Natural killer cell (primary cell): ENCODE results near the gene RCOR2. TPM values are rescaled to one million over a fixed set of nuclear protein-coding genes. Genes with fewer than 3 reads are reported as not detected.

ENCODE experiments used
- ATAC-seq, 3 donors: fragments of 150-1000 bp in 2 of 3; fragments of 200-7000 bp in 1 of 3; cut with Tn5 transposase; 1 replicate in 1 of 3; 2 replicates in 2 of 3; pipeline ENCODE4 v1.10.0; 2021; ENCODE audit warnings: mild to moderate bottlenecking in 2 of 3, moderate library complexity in 2 of 3
- DNase-seq, 2 donors: peaks; one replicate each; pipeline versions ENCODE4 v3.0.0 to v3.0.0-alpha.2; 2013 to 2021; ENCODE audit warnings: mixed read lengths in 1 of 2
- H3K27ac ChIP-seq: one replicate; pipeline ENCODE4 v1.5.1; 2013; ENCODE audit warnings: mild to moderate bottlenecking, low read length
- H3K27me3 ChIP-seq: one replicate; pipeline ENCODE4 v1.6.1; 2013; ENCODE audit warnings: low read length; ENCODE audit not compliant: control insufficient read depth, insufficient read depth
- H3K36me3 ChIP-seq: one replicate; pipeline ENCODE4 v1.6.1; 2013; ENCODE audit warnings: low read length; ENCODE audit not compliant: control insufficient read depth, insufficient read depth
- H3K4me1 ChIP-seq: one replicate; pipeline ENCODE4 v1.6.1; 2013; ENCODE audit warnings: low read length; ENCODE audit not compliant: control insufficient read depth, insufficient read depth
- H3K4me3 ChIP-seq: one replicate; pipeline ENCODE4 v1.5.1; 2013; ENCODE audit warnings: low read length
- H3K9me3 ChIP-seq: one replicate; pipeline ENCODE4 v1.6.1; 2013; ENCODE audit warnings: low read length; ENCODE audit not compliant: control insufficient read depth, insufficient read depth
- H3K27ac Mint-ChIP-seq, 2 donors: one replicate each; pipeline ENCODE4 v1.8.0; 2022; ENCODE audit warnings: mild to moderate bottlenecking in 2 of 2, mixed read lengths in 2 of 2, moderate library complexity in 1 of 2
- H3K27me3 Mint-ChIP-seq, 2 donors: one replicate each; pipeline ENCODE4 v1.8.0; 2022; ENCODE audit warnings: low read depth in 2 of 2, mixed read lengths in 2 of 2
- H3K36me3 Mint-ChIP-seq: one replicate; pipeline ENCODE4 v1.8.0; 2022; ENCODE audit warnings: mixed read lengths
- H3K4me1 Mint-ChIP-seq, 2 donors: one replicate each; pipeline ENCODE4 v1.8.0; 2022; ENCODE audit warnings: mixed read lengths in 2 of 2
- H3K4me3 Mint-ChIP-seq: one replicate; pipeline ENCODE4 v1.8.0; 2022; ENCODE audit warnings: mild to moderate bottlenecking, moderate library complexity, mixed read lengths
- H3K9me3 Mint-ChIP-seq, 2 donors: one replicate each; pipeline ENCODE4 v1.8.0; 2022; ENCODE audit warnings: mixed read lengths in 2 of 2
- WGBS: methylation state at CpG from one replicate; pipeline ENCODE4 v1.1.7; 2013; ENCODE audit warnings: missing lambda C conversion rate; ENCODE audit not compliant: insufficient coverage; 5-methylcytosine and 5-hydroxymethylcytosine counted together
- intact Hi-C: fragments of 100-400 bp; cut with micrococcal nuclease; formaldehyde crosslinking; loops from one replicate; pipeline ENCODE4 v1.14.2; 2022
- total RNA-seq, 4 donors: library from RNA; stranded (reverse); fragments of 120-200 nt in 1 of 4; gene quantifications; one replicate each; pipeline versions ENCODE4 v1.2.3 to v1.2.4, GENCODE V29; 2013 to 2022
- TF ChIP-seq, protein P1 (sequence below): fragments of 200-600 bp; IDR thresholded peaks from one replicate; pipeline ENCODE4 v1.8.0; 2022; ENCODE audit warnings: antibody characterized with exemption

The RCOR2 gene
- total RNA-seq, 3 donors from 2014 or later (not counting 1 experiment from before 2014, with no cell fraction given): not detected

DNA sequence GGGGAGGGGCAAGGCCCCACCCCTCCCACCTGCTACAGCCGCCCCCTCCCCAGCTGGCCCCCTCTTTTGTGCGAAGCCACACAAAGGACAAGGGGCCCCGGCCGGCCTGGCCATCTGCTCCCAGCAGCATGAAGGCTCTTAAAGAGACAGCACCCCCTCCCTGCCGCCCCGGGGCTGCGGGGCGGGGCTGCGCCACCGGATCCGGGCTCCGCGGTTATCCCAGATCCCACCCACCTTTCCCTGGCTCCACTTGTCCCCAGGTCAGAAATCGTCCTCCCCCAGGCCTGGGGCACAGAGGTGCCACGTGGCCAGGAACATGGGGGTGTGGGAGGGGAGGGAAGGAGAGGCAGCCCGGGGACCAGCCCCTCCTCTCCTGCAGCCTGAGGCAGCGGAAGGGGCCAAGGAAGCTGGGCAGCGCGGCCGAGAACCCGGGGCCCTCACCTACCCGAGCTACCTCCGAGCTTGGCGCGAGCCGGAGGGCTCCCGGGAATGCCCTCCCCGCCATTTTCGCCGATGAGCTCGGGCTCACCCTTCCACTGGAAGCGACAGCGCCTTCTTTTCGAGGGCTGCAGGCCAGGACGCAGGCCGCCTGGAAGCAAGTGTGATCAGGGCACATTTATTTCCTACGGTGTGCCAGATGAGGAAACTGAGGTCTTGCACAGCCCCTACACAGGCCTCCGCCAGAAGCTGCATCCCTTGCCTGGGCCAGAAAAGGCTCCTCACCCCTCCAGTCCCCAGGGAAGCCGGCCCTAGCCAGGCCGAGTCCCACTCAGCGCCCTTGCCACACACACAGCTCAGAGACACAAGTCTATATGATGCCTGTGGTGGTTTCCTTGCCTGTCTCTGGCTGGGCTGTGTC lies 2.5 kb upstream of the RCOR2 start:
- DNase-seq: peak in 1 of 2 donors; percentile 37

DNA sequence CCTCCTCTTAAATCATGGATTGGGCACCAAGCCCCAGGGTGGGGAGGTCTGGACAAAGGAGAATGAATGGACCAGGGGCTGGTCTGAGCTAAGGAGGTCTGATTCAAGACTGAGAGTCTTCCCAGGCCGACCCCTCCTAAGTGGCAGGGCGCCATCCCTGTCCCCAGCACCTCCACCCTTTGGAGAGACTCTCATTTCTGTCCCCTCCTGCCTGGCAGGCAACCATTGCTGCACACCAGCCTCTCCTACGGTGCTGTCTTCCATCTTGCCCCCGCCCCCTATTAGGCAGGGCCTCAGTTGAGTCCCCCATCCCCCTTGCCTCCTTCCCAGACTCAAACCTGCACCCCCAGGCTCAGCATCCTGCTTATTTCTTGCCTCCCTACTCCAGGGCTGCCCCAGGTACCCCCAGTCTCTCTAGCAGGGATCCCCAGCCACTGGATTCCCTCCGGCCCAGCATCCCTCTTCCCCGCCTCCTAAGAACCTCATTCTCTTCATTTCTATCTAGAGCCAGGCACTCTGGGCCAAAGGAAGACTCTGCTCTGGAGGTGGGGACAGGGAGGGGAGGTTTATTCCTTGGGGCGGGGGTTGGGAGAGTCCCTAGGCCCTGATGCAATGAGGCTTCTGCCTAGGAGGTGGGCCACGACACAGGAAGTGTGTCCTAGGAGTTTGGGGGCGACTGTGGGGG lies 1.7 kb upstream of the RCOR2 start:
- no peak overlapping the region for H3K4me3 ChIP-seq
- H3K36me3 Mint-ChIP-seq: no peaks in the 10 kb centered on the region
- WGBS: 72% methylated on average over 8 of the region's 9 CpGs
- TF ChIP-seq, protein P1, sequence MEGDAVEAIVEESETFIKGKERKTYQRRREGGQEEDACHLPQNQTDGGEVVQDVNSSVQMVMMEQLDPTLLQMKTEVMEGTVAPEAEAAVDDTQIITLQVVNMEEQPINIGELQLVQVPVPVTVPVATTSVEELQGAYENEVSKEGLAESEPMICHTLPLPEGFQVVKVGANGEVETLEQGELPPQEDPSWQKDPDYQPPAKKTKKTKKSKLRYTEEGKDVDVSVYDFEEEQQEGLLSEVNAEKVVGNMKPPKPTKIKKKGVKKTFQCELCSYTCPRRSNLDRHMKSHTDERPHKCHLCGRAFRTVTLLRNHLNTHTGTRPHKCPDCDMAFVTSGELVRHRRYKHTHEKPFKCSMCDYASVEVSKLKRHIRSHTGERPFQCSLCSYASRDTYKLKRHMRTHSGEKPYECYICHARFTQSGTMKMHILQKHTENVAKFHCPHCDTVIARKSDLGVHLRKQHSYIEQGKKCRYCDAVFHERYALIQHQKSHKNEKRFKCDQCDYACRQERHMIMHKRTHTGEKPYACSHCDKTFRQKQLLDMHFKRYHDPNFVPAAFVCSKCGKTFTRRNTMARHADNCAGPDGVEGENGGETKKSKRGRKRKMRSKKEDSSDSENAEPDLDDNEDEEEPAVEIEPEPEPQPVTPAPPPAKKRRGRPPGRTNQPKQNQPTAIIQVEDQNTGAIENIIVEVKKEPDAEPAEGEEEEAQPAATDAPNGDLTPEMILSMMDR: no peak
- DNase-seq: no peak
- intact Hi-C loops: loop anchor here (5.0 kb wide), 2 partner anchors 46 to 229 kb away; no protein-coding TSS in a partner anchor
- H3K27ac Mint-ChIP-seq: peak overlapping the region in 1 of 2 donors; percentile 43
- H3K9me3 ChIP-seq: no peaks in the 10 kb centered on the region
- no peaks in the 10 kb centered on the region for H3K36me3 ChIP-seq
- H3K9me3 Mint-ChIP-seq: no peaks in the 10 kb centered on the region
- H3K27me3 ChIP-seq: peaks cover 7% of the 10 kb centered on the region
- H3K4me1 Mint-ChIP-seq: peaks cover 0 to 28% of the 10 kb centered on the region in 2 donors
- no peak overlapping the region for H3K27ac ChIP-seq
- peaks cover 0 to 8% of the 10 kb centered on the region in 2 donors for H3K27me3 Mint-ChIP-seq
- H3K4me1 ChIP-seq: peaks cover 38% of the 10 kb centered on the region
- H3K4me3 Mint-ChIP-seq: peak overlapping the region; percentile 61
- no peak for ATAC-seq

More for the DNA sequence above, 2.5 kb upstream of the RCOR2 start:
- Mint-ChIP-seq H3K4me1 (peaks cover 0 to 28% of the 10 kb centered on the region in 2 donors), H3K27ac (peak overlapping the region in 1 of 2 donors; percentile 43), H3K36me3 (no peaks in the 10 kb centered on the region), H3K4me3 (peak overlapping the region; percentile 17), H3K9me3 (no peaks in the 10 kb centered on the region), H3K27me3 (peaks cover 0 to 8% of the 10 kb centered on the region in 2 donors)
- Histone ChIP-seq H3K4me3 (peak overlapping the region; percentile 7), H3K36me3 (no peaks in the 10 kb centered on the region), H3K27ac (no peak overlapping the region), H3K4me1 (peaks cover 38% of the 10 kb centered on the region), H3K9me3 (no peaks in the 10 kb centered on the region), H3K27me3 (peaks cover 7% of the 10 kb centered on the region)
- no peak for ATAC-seq
- intact Hi-C loops: loop anchor here (5.0 kb wide), 2 partner anchors 47 to 228 kb away; no protein-coding TSS in a partner anchor
- 30% methylated on average over 41 of the region's 41 CpGs for WGBS
- TF ChIP-seq, protein P1: no peak

DNA sequence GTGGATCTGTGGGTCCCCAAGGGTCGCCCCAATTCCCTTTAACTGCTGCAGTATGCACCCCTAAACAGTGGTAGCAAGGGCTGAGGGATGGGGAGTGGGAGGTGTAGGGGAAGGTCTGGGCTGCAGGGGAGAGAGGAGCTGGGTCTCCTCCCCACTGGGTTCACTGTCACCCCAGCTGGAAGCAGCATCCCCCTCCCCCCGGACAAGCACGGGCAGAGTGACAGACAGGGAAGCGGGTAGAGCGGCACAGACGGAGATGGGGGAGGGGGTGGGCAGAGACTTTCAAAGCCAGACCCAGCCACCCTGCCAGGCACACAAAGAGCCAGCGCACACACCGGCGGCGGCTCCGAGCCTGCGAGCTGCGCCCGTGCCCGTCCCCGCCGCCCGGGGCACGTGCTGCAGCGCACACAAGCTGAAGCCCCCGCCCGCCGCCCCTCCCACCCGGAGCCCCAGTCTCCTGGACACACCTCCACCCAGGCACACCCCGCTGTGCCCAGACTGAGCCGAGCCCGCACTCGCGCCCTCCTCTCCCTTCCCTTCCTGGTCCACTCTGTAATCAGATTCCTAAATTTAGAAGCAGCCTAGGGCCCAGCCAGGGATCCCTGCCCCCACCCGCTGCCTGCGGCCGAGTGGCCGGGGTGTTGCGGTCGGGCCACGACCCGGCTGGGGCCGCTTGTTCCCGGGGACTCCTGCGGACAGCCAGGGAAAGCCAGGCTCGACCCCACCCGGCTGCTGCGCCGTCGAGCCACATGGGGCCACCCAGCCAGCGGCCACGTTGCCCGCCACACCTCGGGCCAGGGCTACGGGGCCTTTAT lies 935 bp upstream of the RCOR2 start:
- Mint-ChIP-seq H3K27ac (no peak overlapping the region), H3K36me3 (no peaks in the 10 kb centered on the region), H3K27me3 (peaks cover 0 to 8% of the 10 kb centered on the region in 2 donors), H3K4me3 (peak overlapping the region; percentile 63), H3K9me3 (no peaks in the 10 kb centered on the region), H3K4me1 (peaks cover 0 to 28% of the 10 kb centered on the region in 2 donors)
- H3K27ac ChIP-seq: no peak overlapping the region
- WGBS: 29% methylated on average over 47 of the region's 50 CpGs
- intact Hi-C loops: loop anchor here (5.0 kb wide), 2 partner anchors 46 to 229 kb away; no protein-coding TSS in a partner anchor
- TF ChIP-seq, protein P1: no peak
- H3K27me3 ChIP-seq: peaks cover 7% of the 10 kb centered on the region
- ATAC-seq: peak; percentile 28 to 45 (median 43)
- peak in 1 of 2 donors; percentile 68 for DNase-seq
- H3K36me3 ChIP-seq: no peaks in the 10 kb centered on the region
- H3K4me3 ChIP-seq: no peak overlapping the region
- H3K9me3 ChIP-seq: no peaks in the 10 kb centered on the region
- peaks cover 38% of the 10 kb centered on the region for H3K4me1 ChIP-seq
